SK-N-MC (cell line): Measurements from ENCODE around the gene GNAT3.

Experiments used
- DNase-seq: peaks from one replicate; pipeline ENCODE4 v3.0.0-alpha.2; 2011; ENCODE audit warnings: low read depth, low spot score
- H3K27ac ChIP-seq: fragments of 200-600 bp; sonication (generic); 2 replicates; pipeline ENCODE4 v1.5.1; 2016; ENCODE audit warnings: mixed run types
- H3K36me3 ChIP-seq: fragments of 200-600 bp; sonication (generic); 2 replicates; pipeline ENCODE4 v1.6.1; 2017; ENCODE audit warnings: antibody characterized with exemption, low read length, mixed read lengths; ENCODE audit not compliant: insufficient read depth
- H3K4me3 ChIP-seq: fragments of 200-600 bp; sonication (generic); 2 replicates; pipeline ENCODE4 v1.5.1; 2016
- H3K9ac ChIP-seq: fragments of 200-600 bp; sonication (generic); 2 replicates; pipeline ENCODE4 v1.8.0; 2017; ENCODE audit warnings: mixed run types, mixed read lengths; ENCODE audit not compliant: insufficient read length
- H3K9me3 ChIP-seq: fragments of 200-600 bp; sonication (generic); 2 replicates; pipeline ENCODE4 v1.6.1; 2017; ENCODE audit warnings: low read depth, mild to moderate bottlenecking, antibody characterized with exemption, low read length, moderate library complexity, mixed read lengths
- EZH2 ChIP-seq: fragments of 200-600 bp; sonication (generic); IDR thresholded peaks from one replicate; pipeline ENCODE4 v1.6.1; 2017; ENCODE audit warnings: antibody characterized with exemption
- FOXP2 ChIP-seq: optimal IDR thresholded peaks from 2 replicates; pipeline ENCODE3; 2011; ENCODE audit warnings: mild to moderate bottlenecking, moderate library complexity; ENCODE audit not compliant: insufficient read depth; ENCODE audit errors: extremely low read length, control extremely low read depth
- POLR2AphosphoS5 ChIP-seq: IDR thresholded peaks from 2 replicates; pipeline ENCODE4 v1.6.1; 2012; ENCODE audit warnings: mild to moderate bottlenecking, low read depth, low read length, borderline replicate concordance

The GNAT3 gene

GRCh38 chr7:80536426-80536825 is 24.6 kb upstream of the GNAT3 start:
- DNase-seq: no peak
- no peak overlapping the region for H3K27ac ChIP-seq
- H3K9ac ChIP-seq: no peak overlapping the region
- H3K9me3 ChIP-seq: no peaks in the 10 kb centered on the region
- no peaks in the 10 kb centered on the region for H3K36me3 ChIP-seq
- H3K4me3 ChIP-seq: no peak overlapping the region
- no peak for TF ChIP-seq EZH2

GRCh38 chr7:80533287-80533686 is 21.4 kb upstream of the GNAT3 start:
- H3K9ac ChIP-seq: no peak overlapping the region
- no peak overlapping the region for H3K27ac ChIP-seq
- DNase-seq: no peak
- TF ChIP-seq POLR2AphosphoS5 (no peak), FOXP2 (no peak)
- no peaks in the 10 kb centered on the region for H3K9me3 ChIP-seq
- H3K36me3 ChIP-seq: no peaks in the 10 kb centered on the region
- H3K4me3 ChIP-seq: no peak overlapping the region

- Histone ChIP-seq H3K4me3 (no peak overlapping the region), H3K9ac (no peak overlapping the region), H3K9me3 (no peaks in the 10 kb centered on the region), H3K36me3 (no peaks in the 10 kb centered on the region), H3K27ac (no peak overlapping the region)
- no peak for TF ChIP-seq FOXP2
- TF ChIP-seq POLR2AphosphoS5: no peak
- no peak for TF ChIP-seq EZH2
- DNase-seq: no peak
These were observed 20.3 kb upstream of the GNAT3 start for GRCh38 chr7:80532153-80532552.

- no peak overlapping the region for H3K4me3 ChIP-seq
- no peak overlapping the region for H3K9ac ChIP-seq
- no peak for TF ChIP-seq POLR2AphosphoS5
- no peak for TF ChIP-seq FOXP2
- TF ChIP-seq EZH2: no peak
- no peak for DNase-seq
- H3K9me3 ChIP-seq: no peaks in the 10 kb centered on the region
- no peaks in the 10 kb centered on the region for H3K36me3 ChIP-seq
- no peak overlapping the region for H3K27ac ChIP-seq
These were observed 18.3 kb upstream of the GNAT3 start for GRCh38 chr7:80530136-80530535.

GRCh38 chr7:80529362-80529761 is 17.5 kb upstream of the GNAT3 start:
- no peak overlapping the region for H3K27ac ChIP-seq
- TF ChIP-seq FOXP2 (no peak), EZH2 (no peak), POLR2AphosphoS5 (no peak)
- no peaks in the 10 kb centered on the region for H3K9me3 ChIP-seq
- no peak overlapping the region for H3K4me3 ChIP-seq
- no peak overlapping the region for H3K9ac ChIP-seq
- no peak for DNase-seq
- no peaks in the 10 kb centered on the region for H3K36me3 ChIP-seq

- H3K4me3 ChIP-seq: no peak overlapping the region
- no peak for DNase-seq
- TF ChIP-seq FOXP2: no peak
- TF ChIP-seq EZH2: no peak
- no peak for TF ChIP-seq POLR2AphosphoS5
- no peaks in the 10 kb centered on the region for H3K9me3 ChIP-seq
- no peak overlapping the region for H3K27ac ChIP-seq
- H3K9ac ChIP-seq: no peak overlapping the region
- no peaks in the 10 kb centered on the region for H3K36me3 ChIP-seq
These were observed 16.8 kb upstream of the GNAT3 start for GRCh38 chr7:80528689-80529088.

GRCh38 chr7:80526472-80526871 is 14.6 kb upstream of the GNAT3 start:
- Histone ChIP-seq H3K9me3 (no peaks in the 10 kb centered on the region), H3K27ac (no peak overlapping the region), H3K9ac (no peak overlapping the region), H3K36me3 (no peaks in the 10 kb centered on the region), H3K4me3 (no peak overlapping the region)
- no peak for TF ChIP-seq EZH2
- no peak for TF ChIP-seq POLR2AphosphoS5
- no peak for TF ChIP-seq FOXP2
- no peak for DNase-seq

- no peak overlapping the region for H3K27ac ChIP-seq
- no peaks in the 10 kb centered on the region for H3K9me3 ChIP-seq
- no peak overlapping the region for H3K4me3 ChIP-seq
- H3K36me3 ChIP-seq: no peaks in the 10 kb centered on the region
- no peak overlapping the region for H3K9ac ChIP-seq
- TF ChIP-seq EZH2 (no peak), POLR2AphosphoS5 (no peak), FOXP2 (no peak)
- no peak for DNase-seq
These were observed 12.8 kb upstream of the GNAT3 start for GRCh38 chr7:80524693-80525092.

- no peak overlapping the region for H3K9ac ChIP-seq
- TF ChIP-seq FOXP2 (no peak), EZH2 (no peak), POLR2AphosphoS5 (no peak)
These were observed 9.9 kb upstream of the GNAT3 start for GRCh38 chr7:80521809-80522208.

More at GRCh38 chr7:80521809-80522208, 9.9 kb upstream of the GNAT3 start:
- Histone ChIP-seq H3K9me3 (no peaks in the 10 kb centered on the region), H3K27ac (no peak overlapping the region), H3K4me3 (no peak overlapping the region), H3K36me3 (no peaks in the 10 kb centered on the region)
- no peak for DNase-seq
